Stimulated activated CD4-positive, alpha-beta T cell treated with anti-CD3 and anti-CD28 coated beads, Interleukin-15, amount 100 ng/mL, for 48 hours (primary cell): ENCODE measurements around the gene OR8J1.
"Not testable (repeated sequence)": the region's sequence is repeated elsewhere in the genome, so short reads cannot be mapped to it uniquely, and the experiment has no call there.

Experiments used
- DNase-seq, 2 donors: peaks; one replicate each; pipeline ENCODE4 v3.0.0-alpha.2; 2020; ENCODE audit warnings: low read depth in 2 of 2

The OR8J1 gene, protein sequence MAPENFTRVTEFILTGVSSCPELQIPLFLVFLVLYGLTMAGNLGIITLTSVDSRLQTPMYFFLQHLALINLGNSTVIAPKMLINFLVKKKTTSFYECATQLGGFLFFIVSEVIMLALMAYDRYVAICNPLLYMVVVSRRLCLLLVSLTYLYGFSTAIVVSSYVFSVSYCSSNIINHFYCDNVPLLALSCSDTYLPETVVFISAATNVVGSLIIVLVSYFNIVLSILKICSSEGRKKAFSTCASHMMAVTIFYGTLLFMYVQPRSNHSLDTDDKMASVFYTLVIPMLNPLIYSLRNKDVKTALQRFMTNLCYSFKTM

DNA sequence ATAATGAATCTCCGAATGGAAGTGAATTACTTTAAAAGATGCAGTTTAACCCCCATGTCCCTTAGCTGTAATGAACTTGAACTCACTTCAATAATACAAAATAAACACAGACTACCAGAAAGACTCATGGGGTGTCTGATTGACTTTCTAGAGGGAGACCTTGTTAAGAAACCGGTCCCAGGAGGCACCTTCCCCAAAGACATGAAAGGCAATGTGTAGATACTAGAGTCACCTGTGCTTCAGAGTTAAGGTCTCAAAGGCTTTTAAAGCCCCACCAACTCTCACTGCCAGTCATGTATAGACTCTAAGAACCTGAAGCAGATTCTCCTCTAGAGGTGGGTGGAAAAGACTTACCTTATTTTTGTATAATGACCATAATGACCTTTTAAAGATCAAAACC is at the start of gene OR8J1:
Gene OR8J1 (plus strand): TSS at position 301 of the 400 bp plus-strand sequence. CDS start 5,956 bp downstream, outside the sequence.
- no peak for DNase-seq

DNA sequence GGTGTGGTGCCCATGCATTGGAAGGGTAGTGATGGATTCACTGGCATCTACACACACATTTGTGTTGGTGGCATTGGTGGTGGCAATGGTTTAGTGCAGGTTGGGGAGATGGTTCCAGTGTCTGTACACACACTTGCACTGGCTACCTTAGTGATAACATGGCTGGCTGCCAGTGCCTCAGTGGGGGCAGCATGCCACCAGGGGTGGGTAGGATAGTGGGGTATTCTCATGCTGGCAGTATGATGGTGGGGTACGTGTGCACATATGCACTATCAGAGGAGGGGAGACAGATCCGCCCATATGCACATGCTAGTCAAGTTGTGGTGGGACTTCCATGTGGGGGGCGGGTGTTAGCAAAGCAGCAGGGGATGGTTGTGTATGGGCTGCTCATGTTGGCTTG is 46.3 kb upstream of the OR8J1 start:
- no peak for DNase-seq

DNA sequence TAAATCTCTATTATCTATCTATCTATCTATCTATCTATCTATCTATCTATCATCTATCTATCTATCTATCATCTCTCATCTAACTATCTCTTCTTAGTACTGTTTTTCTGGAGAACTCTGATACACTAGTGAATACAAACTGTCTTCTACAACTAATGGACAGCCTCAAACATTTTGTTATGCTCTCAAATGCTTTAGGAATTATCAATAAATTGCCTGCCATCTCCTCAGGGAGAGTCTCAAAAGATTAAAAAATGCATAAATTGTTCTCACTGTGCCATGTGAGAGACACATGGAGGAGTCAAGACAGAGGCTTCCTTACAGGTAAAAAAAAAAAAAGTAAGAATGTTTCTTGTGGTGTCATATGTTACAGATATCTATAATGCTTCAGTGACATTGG is 39.2 kb upstream of the OR8J1 start, which contains the start of gene OR8K3:
Gene OR8K3 (plus strand): TSS at position 301 of the 400 bp plus-strand sequence. CDS start 3,163 bp downstream, outside the sequence.
- DNase-seq: no peak

DNA sequence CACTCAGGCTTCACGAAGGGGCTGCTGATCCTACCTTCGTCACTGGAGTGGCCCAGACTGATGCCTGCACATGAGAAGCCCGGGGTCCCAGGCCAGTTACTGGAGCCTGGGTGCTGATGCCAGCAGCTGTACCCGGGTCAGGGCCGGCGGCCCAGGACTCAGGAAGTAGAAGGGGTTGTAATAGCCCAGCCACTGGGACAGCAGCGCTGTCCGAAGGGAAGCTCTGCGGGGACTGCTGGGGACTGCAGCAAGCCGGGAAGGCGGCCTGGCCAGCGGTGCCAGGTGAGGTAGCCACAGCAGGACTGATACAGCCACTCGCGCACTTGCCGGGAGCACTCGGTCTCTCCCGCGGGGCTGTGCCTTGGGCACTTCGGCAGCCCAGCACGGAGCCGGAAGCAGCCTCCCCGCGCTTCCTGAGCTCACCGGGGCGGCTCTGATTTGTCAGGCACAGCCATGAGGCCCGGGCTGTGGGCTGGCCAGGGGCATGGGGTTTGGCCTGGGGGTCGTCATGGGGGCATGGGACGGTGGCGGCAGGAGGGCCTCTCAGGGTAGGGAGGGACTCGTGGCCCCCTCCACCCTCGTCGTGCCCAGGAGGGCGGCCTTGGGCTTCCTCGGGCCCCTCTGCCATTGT is 22.1 kb upstream of the OR8J1 start:
- no peak for DNase-seq

DNA sequence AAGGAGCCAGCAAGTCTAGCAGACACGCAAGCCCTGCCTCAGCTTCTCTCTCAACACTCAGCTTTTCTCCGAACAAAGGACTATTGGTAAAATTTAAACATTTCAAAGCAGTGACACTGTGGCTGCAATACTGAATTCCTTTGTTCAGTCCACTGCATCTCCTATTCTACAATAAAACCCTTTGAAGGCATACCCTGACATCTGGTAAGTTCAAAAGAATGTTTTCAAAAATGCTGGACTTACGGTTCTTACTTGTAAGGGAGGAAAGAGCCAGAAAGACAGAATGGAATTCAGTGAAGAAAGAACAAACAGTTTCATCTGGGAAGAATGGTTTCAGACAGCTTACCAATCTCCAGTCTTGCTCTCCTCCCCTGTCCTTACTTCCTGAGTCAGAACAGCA is 20.9 kb upstream of the OR8J1 start:
- no peak for DNase-seq

DNA sequence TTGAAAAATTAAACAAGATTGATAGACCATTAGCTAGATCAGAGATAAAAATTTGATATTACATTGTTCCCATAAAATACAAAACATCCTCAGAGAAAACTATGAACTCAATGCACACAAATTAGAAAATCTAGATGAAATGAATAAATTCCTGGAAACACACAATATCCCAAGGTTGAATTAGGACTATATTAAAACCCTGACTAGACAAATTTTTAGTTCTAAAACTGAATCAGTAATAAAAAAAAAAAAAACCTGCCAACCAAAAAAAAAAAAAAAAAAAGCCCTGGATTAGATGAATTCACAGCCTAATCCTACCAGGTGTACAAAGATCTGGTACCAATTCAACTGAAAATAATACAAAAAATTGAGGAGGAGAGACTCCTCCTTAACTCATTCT is 13.8 kb upstream of the OR8J1 start:
- no peak for DNase-seq

DNA sequence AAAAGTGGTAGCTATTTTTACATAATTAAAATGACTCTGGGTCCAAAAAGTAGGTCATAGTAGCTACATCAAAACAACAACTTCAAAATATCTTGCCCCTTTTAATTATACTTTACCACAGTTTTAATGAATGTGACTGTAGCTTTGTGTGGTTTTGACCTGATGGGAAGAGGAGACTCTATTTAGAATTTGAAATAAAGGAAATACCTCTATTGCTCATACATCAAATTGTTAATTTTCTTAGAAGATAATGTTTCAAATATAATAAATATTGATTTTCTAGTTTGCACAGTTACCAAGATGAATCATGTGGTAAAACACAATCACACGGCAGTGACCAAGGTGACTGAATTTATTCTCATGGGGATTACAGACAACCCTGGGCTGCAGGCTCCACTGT is 8.4 kb upstream of the OR8J1 start, which contains the start of gene OR8K1:
Gene OR8K1 (plus strand): TSS at position 301 of the 400 bp plus-strand sequence. CDS start 0 bp downstream, at position 301.
- no peak for DNase-seq

DNA sequence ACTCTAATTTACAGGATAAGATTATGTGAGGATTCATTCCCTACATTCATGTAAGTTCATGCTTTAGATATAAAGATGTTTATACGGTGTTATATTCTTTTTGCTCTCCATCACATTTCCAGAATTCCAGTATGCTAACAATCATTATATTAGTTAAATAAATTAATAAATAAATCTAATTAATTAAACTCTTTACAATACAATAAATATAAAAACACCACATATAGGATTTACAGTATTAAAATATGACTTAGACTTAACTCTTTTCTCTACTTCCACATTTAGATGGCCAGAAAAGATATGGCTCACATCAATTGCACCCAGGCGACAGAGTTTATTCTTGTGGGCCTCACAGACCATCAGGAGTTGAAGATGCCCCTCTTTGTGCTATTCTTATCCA is 21.2 kb downstream of the OR8J1 start, which contains the start of gene OR8U1:
Gene OR8U1 (plus strand): TSS at position 301 of the 400 bp plus-strand sequence. CDS start 0 bp downstream, at position 301.
- no peak for DNase-seq

DNA sequence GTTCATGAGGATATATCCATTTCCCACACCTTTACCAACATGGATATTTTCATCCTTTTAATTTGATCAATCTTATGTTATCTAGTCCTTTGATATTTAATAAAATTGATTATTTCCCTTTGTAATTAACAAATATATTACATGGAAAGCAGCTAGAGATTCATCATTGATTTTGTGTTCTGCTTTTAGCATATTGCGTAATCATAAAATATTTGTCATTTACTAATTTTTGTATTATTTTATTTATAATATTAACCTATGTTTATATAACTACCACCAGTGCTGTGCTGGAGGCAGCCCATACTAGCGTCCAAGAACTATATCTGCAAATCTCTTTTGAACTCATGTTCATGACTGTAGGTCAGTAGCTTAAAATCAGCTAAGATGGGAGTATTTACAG is 26.0 kb downstream of the OR8J1 start:
- no peak for DNase-seq

DNA sequence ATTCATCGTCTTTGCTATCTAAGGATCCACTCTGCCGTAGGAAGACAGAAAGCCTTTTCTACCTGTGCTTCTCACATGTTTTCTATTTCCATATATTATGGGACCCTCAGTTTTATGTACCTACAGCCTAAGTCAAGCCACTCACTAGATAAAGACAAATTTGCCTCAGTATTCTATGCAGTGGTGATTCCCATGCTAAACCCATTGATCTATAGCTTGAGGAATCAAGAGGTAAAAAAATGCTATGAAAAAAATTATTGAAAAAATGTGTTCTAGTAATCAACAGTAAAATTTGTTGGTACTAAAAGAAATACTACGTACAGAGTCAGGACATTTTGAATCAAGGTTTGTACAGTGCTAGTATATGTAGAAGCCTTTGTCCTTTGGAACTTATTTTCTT is 40.3 kb downstream of the OR8J1 start:
- DNase-seq: no peak

DNA sequence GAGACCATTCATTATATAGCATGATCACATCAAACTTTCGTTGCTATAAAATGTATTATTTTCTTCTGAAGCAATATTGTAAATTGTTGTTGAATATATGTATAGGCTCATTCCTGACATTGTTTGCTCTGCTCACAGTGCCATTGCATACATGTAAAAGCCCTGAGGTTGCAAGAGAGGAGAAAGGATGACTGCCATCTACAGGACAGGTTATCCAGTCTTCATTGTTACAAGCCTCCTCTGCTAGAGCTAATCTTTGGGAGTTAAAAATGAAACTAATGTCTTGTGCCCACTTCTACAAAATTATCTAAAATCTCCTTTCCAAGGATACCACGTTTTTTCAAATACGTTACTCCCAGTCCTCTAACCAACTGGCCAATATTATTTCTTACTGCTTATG is 42.0 kb downstream of the OR8J1 start:
- DNase-seq: no peak

DNA sequence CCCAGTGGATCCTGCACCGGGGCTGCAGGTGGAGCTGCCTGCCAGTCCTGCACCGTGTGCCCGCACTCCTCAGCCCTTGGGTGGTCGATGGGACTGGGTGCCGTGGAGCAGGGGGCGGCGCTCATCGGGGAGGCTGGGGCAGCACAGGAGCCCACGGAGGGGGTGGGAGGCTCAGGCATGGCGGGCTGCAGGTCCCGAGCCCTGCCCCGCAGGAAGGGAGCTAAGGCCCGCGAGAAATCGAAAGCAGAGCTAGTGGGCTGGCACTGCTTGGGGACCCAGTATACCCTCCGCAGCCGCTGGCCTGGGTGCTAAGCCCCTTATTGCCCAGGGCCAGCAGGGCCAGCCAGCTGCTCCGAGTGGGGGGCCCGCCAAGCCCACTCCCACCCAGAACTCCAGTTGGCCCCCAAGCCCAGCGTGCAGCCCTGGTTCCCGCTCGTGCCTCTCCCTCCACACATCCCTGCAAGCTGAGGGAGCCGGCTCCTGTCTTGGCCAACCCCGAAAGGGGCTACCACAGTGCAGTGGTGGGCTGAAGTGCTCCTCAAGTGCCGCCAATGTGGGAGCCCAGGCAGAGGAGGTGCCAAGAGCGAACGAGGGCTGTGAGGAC is 47.9 kb downstream of the OR8J1 start:
- DNase-seq: not testable (repeated sequence)

DNA sequence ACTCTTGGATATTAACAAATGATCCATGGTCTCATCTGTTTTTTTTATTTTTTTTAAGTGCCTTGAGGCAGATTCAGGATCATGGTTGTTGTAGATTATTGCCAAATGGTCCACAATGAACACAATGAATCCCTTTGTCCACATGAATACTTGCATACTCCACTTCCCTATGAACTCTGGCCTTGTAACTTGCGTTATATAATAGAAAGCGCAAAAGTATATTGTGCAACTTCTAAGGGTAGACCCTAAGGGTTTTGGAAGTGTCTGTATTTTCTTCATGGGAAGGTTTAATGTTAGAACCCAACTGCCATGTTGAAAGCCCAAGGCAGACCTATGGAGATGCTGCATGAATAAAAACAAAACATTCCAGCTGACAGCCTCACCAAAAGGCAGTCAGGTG is 50.3 kb downstream of the OR8J1 start:
- no peak for DNase-seq

DNA sequence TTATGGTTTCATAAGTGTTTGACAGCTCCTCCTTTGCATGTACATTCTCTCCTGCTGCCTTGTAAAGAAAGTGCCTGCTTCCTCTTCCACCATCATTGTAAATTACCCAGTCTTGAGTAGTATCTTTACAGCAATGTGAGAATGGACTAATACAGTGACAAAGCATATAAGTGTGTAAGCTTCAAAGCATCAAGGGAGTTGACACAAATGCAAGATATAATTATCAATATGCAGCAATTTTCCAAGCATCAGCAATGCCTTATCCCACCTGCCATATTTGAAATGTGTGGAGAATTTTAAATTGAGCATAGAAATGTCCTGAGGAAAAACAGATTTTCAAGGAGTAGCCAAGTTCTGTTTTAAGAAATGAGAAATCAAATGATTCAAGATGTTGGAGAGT is 56.7 kb downstream of the OR8J1 start:
- no peak for DNase-seq
